ENCODE results near the gene LACTB. TPM values are rescaled to one million over a fixed set of nuclear protein-coding genes. Genes with fewer than 3 reads are reported as not detected.

Gene LACTB
- polyA plus RNA-seq (2013, experiment 1 of 2) = 8.2 TPM
- 7.0 TPM for polyA plus RNA-seq (2013, experiment 2 of 2)

- peak within 1 kb of the TSS; percentile 85 to 94 for H3K4me3 ChIP-seq (ENCODE audit: low read length in 2 of 2)
- H2BK12ac ChIP-seq (ENCODE audit: low read length) = no peak within 1 kb of the TSS
- peak within 1 kb of the TSS; percentile 85 for H3K18ac ChIP-seq (ENCODE audit: low read length)
- no peaks in the 10 kb centered on the region for H3K36me3 ChIP-seq (replicated peaks in 1 of 2; ENCODE audit: control insufficient read depth in 2 of 2, insufficient read depth in 2 of 2, low read length in 2 of 2)
- H4K8ac ChIP-seq (ENCODE audit: low read depth, low read length) = peak within 1 kb of the TSS; percentile 93
- H2BK120ac ChIP-seq (ENCODE audit: low read depth, low read length) = no peak within 1 kb of the TSS
- no peak within 1 kb of the TSS for H3K4ac ChIP-seq (ENCODE audit: low read length)
- peak within 1 kb of the TSS; percentile 77 for H3K9ac ChIP-seq (ENCODE audit: low read depth, low read length, poor library complexity)
- peak within 1 kb of the TSS; percentile 92 for H2AFZ ChIP-seq (ENCODE audit: low read length)
- no peaks in the 10 kb centered on the region for H3K27me3 ChIP-seq (ENCODE audit: control insufficient read depth in 3 of 3, insufficient read depth in 3 of 3, low read depth in 1 of 3, low read length in 3 of 3)
- no peak within 1 kb of the TSS for H3K14ac ChIP-seq (ENCODE audit: low read length)
- H3K9me3 ChIP-seq (replicated peaks in 1 of 2; ENCODE audit: control insufficient read depth in 2 of 2, insufficient read depth in 1 of 2, low read depth in 1 of 2, low read length in 2 of 2) = peaks cover 0 to 3% of the 10 kb centered on the region in 2 donors
- no peak within 1 kb of the TSS for H2BK5ac ChIP-seq (ENCODE audit: low read length)
- peak within 1 kb of the TSS; percentile 28 for H2AK5ac ChIP-seq (ENCODE audit: low read depth, low read length)
- H3K4me1 ChIP-seq (ENCODE audit: control insufficient read depth in 2 of 2, insufficient read depth in 1 of 2, low read depth in 1 of 2, low read length in 2 of 2) = peaks cover 2 to 5% of the 10 kb centered on the region in 2 donors
- peak within 1 kb of the TSS; percentile 83 for H2BK15ac ChIP-seq (ENCODE audit: low read length)
- peaks cover 3% of the 10 kb centered on the region for H3K79me1 ChIP-seq (ENCODE audit: low read depth, low read length)
- H3K4me2 ChIP-seq (ENCODE audit: insufficient read depth, low read length, poor library complexity, severe bottlenecking) = peak within 1 kb of the TSS; percentile 77
- WGBS, 2 donors (ENCODE audit: extremely low coverage in 2 of 2, insufficient read length in 2 of 2, insufficient replicate concordance in 1 of 2) = no CpG with 5 or more reads among the region's 40 CpGs
- H3K27ac ChIP-seq (replicated peaks; ENCODE audit: low read length) = peak within 1 kb of the TSS; percentile 63
- peak; percentile 83 for DNase-seq (ENCODE audit: low spot score)
- no peak within 1 kb of the TSS for H4K91ac ChIP-seq (ENCODE audit: low read depth, low read length, poor library complexity)
- peak within 1 kb of the TSS; percentile 85 for H3K23ac ChIP-seq (ENCODE audit: low read depth, low read length, poor library complexity)
Observed at GRCh38 chr15:63121382-63122001, at the start of gene LACTB. TSS of gene LACTB (plus strand) at chr15:63121861. CDS start at chr15:63121872, 11 bp downstream.

GRCh38 chr15:63072023-63072650, 49.5 kb upstream of the LACTB start:
- no peak overlapping the region for H2BK120ac ChIP-seq (ENCODE audit: low read depth, low read length)
- no peak overlapping the region for H4K8ac ChIP-seq (ENCODE audit: low read depth, low read length)
- H2BK15ac ChIP-seq (ENCODE audit: low read length) = no peak overlapping the region
- no peak overlapping the region for H3K4ac ChIP-seq (ENCODE audit: low read length)
- H3K4me3 ChIP-seq (ENCODE audit: low read length in 2 of 2) = no peak overlapping the region
- no CpG with 5 or more reads among the region's 3 CpGs for WGBS, 2 donors (ENCODE audit: extremely low coverage in 2 of 2, insufficient read length in 2 of 2, insufficient replicate concordance in 1 of 2)
- H3K23ac ChIP-seq (ENCODE audit: low read depth, low read length, poor library complexity) = no peak overlapping the region
- peak overlapping the region; percentile 2 for H3K27ac ChIP-seq (replicated peaks; ENCODE audit: low read length)
- H2BK5ac ChIP-seq (ENCODE audit: low read length) = no peak overlapping the region
- H3K18ac ChIP-seq (ENCODE audit: low read length) = no peak overlapping the region
- H3K4me1 ChIP-seq (ENCODE audit: control insufficient read depth in 2 of 2, insufficient read depth in 1 of 2, low read depth in 1 of 2, low read length in 2 of 2) = peaks cover 5% of the 10 kb centered on the region in 2 donors
- H2AK5ac ChIP-seq (ENCODE audit: low read depth, low read length) = no peak overlapping the region
- H2BK12ac ChIP-seq (ENCODE audit: low read length) = no peak overlapping the region
- no peaks in the 10 kb centered on the region for H3K79me1 ChIP-seq (ENCODE audit: low read depth, low read length)
- no peak overlapping the region for H3K4me2 ChIP-seq (ENCODE audit: insufficient read depth, low read length, poor library complexity, severe bottlenecking)
- H3K14ac ChIP-seq (ENCODE audit: low read length) = no peak overlapping the region
- peaks cover 28 to 51% of the 10 kb centered on the region in 2 donors for H3K36me3 ChIP-seq (replicated peaks in 1 of 2; ENCODE audit: control insufficient read depth in 2 of 2, insufficient read depth in 2 of 2, low read length in 2 of 2)
- no peak for DNase-seq (ENCODE audit: low spot score)
- no peak overlapping the region for H4K91ac ChIP-seq (ENCODE audit: low read depth, low read length, poor library complexity)
- no peaks in the 10 kb centered on the region for H3K27me3 ChIP-seq (ENCODE audit: control insufficient read depth in 3 of 3, insufficient read depth in 3 of 3, low read depth in 1 of 3, low read length in 3 of 3)
- H3K9me3 ChIP-seq (replicated peaks in 1 of 2; ENCODE audit: control insufficient read depth in 2 of 2, insufficient read depth in 1 of 2, low read depth in 1 of 2, low read length in 2 of 2) = no peaks in the 10 kb centered on the region
- H3K9ac ChIP-seq (ENCODE audit: low read depth, low read length, poor library complexity) = no peak overlapping the region
- H2AFZ ChIP-seq (ENCODE audit: low read length) = no peak overlapping the region

- no peak overlapping the region for H3K23ac ChIP-seq (ENCODE audit: low read depth, low read length, poor library complexity)
- no peak overlapping the region for H3K18ac ChIP-seq (ENCODE audit: low read length)
- peak overlapping the region; percentile 2 for H3K27ac ChIP-seq (replicated peaks; ENCODE audit: low read length)
- H4K8ac ChIP-seq (ENCODE audit: low read depth, low read length) = no peak overlapping the region
- H3K4me2 ChIP-seq (ENCODE audit: insufficient read depth, low read length, poor library complexity, severe bottlenecking) = no peak overlapping the region
- WGBS, 2 donors (ENCODE audit: extremely low coverage in 2 of 2, insufficient read length in 2 of 2, insufficient replicate concordance in 1 of 2) = no CpG with 5 or more reads among the region's 9 CpGs
- DNase-seq (ENCODE audit: low spot score) = no peak
- H2BK120ac ChIP-seq (ENCODE audit: low read depth, low read length) = no peak overlapping the region
- H4K91ac ChIP-seq (ENCODE audit: low read depth, low read length, poor library complexity) = no peak overlapping the region
- no peaks in the 10 kb centered on the region for H3K9me3 ChIP-seq (replicated peaks in 1 of 2; ENCODE audit: control insufficient read depth in 2 of 2, insufficient read depth in 1 of 2, low read depth in 1 of 2, low read length in 2 of 2)
- H2BK12ac ChIP-seq (ENCODE audit: low read length) = no peak overlapping the region
- H2BK5ac ChIP-seq (ENCODE audit: low read length) = no peak overlapping the region
- no peak overlapping the region for H3K4me3 ChIP-seq (ENCODE audit: low read length in 2 of 2)
- H3K27me3 ChIP-seq (ENCODE audit: control insufficient read depth in 3 of 3, insufficient read depth in 3 of 3, low read depth in 1 of 3, low read length in 3 of 3) = no peaks in the 10 kb centered on the region
- H2AK5ac ChIP-seq (ENCODE audit: low read depth, low read length) = no peak overlapping the region
- no peak overlapping the region for H2BK15ac ChIP-seq (ENCODE audit: low read length)
- H3K79me1 ChIP-seq (ENCODE audit: low read depth, low read length) = no peaks in the 10 kb centered on the region
- no peak overlapping the region for H3K14ac ChIP-seq (ENCODE audit: low read length)
- H2AFZ ChIP-seq (ENCODE audit: low read length) = no peak overlapping the region
- no peak overlapping the region for H3K4ac ChIP-seq (ENCODE audit: low read length)
- H3K4me1 ChIP-seq (ENCODE audit: control insufficient read depth in 2 of 2, insufficient read depth in 1 of 2, low read depth in 1 of 2, low read length in 2 of 2) = peaks cover 5% of the 10 kb centered on the region in 2 donors
- no peak overlapping the region for H3K9ac ChIP-seq (ENCODE audit: low read depth, low read length, poor library complexity)
- peaks cover 22 to 44% of the 10 kb centered on the region in 2 donors for H3K36me3 ChIP-seq (replicated peaks in 1 of 2; ENCODE audit: control insufficient read depth in 2 of 2, insufficient read depth in 2 of 2, low read length in 2 of 2)
Observed at GRCh38 chr15:63072809-63073277, 48.8 kb upstream of the LACTB start.

GRCh38 chr15:63073497-63074172, 48.0 kb upstream of the LACTB start:
- no peak overlapping the region for H3K9ac ChIP-seq (ENCODE audit: low read depth, low read length, poor library complexity)
- H3K27ac ChIP-seq (replicated peaks; ENCODE audit: low read length) = no peak overlapping the region
- H3K4me2 ChIP-seq (ENCODE audit: insufficient read depth, low read length, poor library complexity, severe bottlenecking) = no peak overlapping the region
- H2AFZ ChIP-seq (ENCODE audit: low read length) = no peak overlapping the region
- no peak for DNase-seq (ENCODE audit: low spot score)
- H3K27me3 ChIP-seq (ENCODE audit: control insufficient read depth in 3 of 3, insufficient read depth in 3 of 3, low read depth in 1 of 3, low read length in 3 of 3) = no peaks in the 10 kb centered on the region
- no peak overlapping the region for H4K91ac ChIP-seq (ENCODE audit: low read depth, low read length, poor library complexity)
- H2BK12ac ChIP-seq (ENCODE audit: low read length) = no peak overlapping the region
- no peak overlapping the region for H3K14ac ChIP-seq (ENCODE audit: low read length)
- WGBS, 2 donors (ENCODE audit: extremely low coverage in 2 of 2, insufficient read length in 2 of 2, insufficient replicate concordance in 1 of 2) = no CpG with 5 or more reads among the region's 9 CpGs
- H3K18ac ChIP-seq (ENCODE audit: low read length) = no peak overlapping the region
- no peaks in the 10 kb centered on the region for H3K9me3 ChIP-seq (replicated peaks in 1 of 2; ENCODE audit: control insufficient read depth in 2 of 2, insufficient read depth in 1 of 2, low read depth in 1 of 2, low read length in 2 of 2)
- H3K4me3 ChIP-seq (ENCODE audit: low read length in 2 of 2) = no peak overlapping the region
- H2BK120ac ChIP-seq (ENCODE audit: low read depth, low read length) = no peak overlapping the region
- no peak overlapping the region for H2BK15ac ChIP-seq (ENCODE audit: low read length)
- H3K23ac ChIP-seq (ENCODE audit: low read depth, low read length, poor library complexity) = no peak overlapping the region
- no peak overlapping the region for H2BK5ac ChIP-seq (ENCODE audit: low read length)
- peaks cover 14 to 37% of the 10 kb centered on the region in 2 donors for H3K36me3 ChIP-seq (replicated peaks in 1 of 2; ENCODE audit: control insufficient read depth in 2 of 2, insufficient read depth in 2 of 2, low read length in 2 of 2)
- no peaks in the 10 kb centered on the region for H3K79me1 ChIP-seq (ENCODE audit: low read depth, low read length)
- no peak overlapping the region for H3K4ac ChIP-seq (ENCODE audit: low read length)
- H3K4me1 ChIP-seq (ENCODE audit: control insufficient read depth in 2 of 2, insufficient read depth in 1 of 2, low read depth in 1 of 2, low read length in 2 of 2) = peaks cover 4 to 5% of the 10 kb centered on the region in 2 donors
- H4K8ac ChIP-seq (ENCODE audit: low read depth, low read length) = no peak overlapping the region
- H2AK5ac ChIP-seq (ENCODE audit: low read depth, low read length) = no peak overlapping the region

All from neuronal stem cell (in vitro differentiated cells).